ENCODE measurements around the gene TFDP2. TPM values are rescaled to one million over a fixed set of nuclear protein-coding genes. Genes with fewer than 3 reads are reported as not detected.
"Not testable (repeated sequence)": the region's sequence is repeated elsewhere in the genome, so short reads cannot be mapped to it uniquely, and the experiment has no call there.

Gene TFDP2
- total RNA-seq, 2 experiments from 2014 or later: 27.4 to 27.8 TPM

- intact Hi-C loops (cut with micrococcal nuclease): no loop called here
- Mint-ChIP-seq H3K27me3 (no peaks in the 10 kb centered on the region), H3K4me1 (ENCODE audit: low read depth) (no peaks in the 10 kb centered on the region), H3K36me3 (ENCODE audit: low read depth) (no peaks in the 10 kb centered on the region), H3K4me3 (no peak overlapping the region), H3K27ac (no peak overlapping the region), H3K9me3 (no peaks in the 10 kb centered on the region)
- ChIA-PET CTCF (no interaction called here), POLR2A (no interaction called here)
- TF ChIP-seq CTCF (IDR thresholded peaks at IDR 0.05): no peak
- ATAC-seq (no peak), DNase-seq (no peak)
Observed at GRCh38 chr3:141994856-141995255, 154.5 kb downstream of the TFDP2 start.

GRCh38 chr3:141992512-141992911 is 156.8 kb downstream of the TFDP2 start:
- Mint-ChIP-seq H3K27me3 (no peaks in the 10 kb centered on the region), H3K4me1 (ENCODE audit: low read depth) (no peaks in the 10 kb centered on the region), H3K4me3 (no peak overlapping the region), H3K27ac (no peak overlapping the region), H3K9me3 (no peaks in the 10 kb centered on the region), H3K36me3 (ENCODE audit: low read depth) (no peaks in the 10 kb centered on the region)
- ChIA-PET CTCF (no interaction called here), POLR2A (no interaction called here)
- TF ChIP-seq CTCF (IDR thresholded peaks at IDR 0.05): no peak
- intact Hi-C loops (cut with micrococcal nuclease): no loop called here
- ATAC-seq (no peak), DNase-seq (no peak)

GRCh38 chr3:141986548-141987107 is 162.7 kb downstream of the TFDP2 start:
- POLR2A ChIA-PET: no interaction called here
- ATAC-seq (no peak), DNase-seq (no peak)
- H3K9me3 Mint-ChIP-seq: no peaks in the 10 kb centered on the region
- H3K27ac Mint-ChIP-seq: no peak overlapping the region
- intact Hi-C loops (cut with micrococcal nuclease): no loop called here
- no peaks in the 10 kb centered on the region for H3K4me1 Mint-ChIP-seq (ENCODE audit: low read depth)
- H3K27me3 Mint-ChIP-seq: no peaks in the 10 kb centered on the region
- CTCF ChIA-PET: no interaction called here
- H3K4me3 Mint-ChIP-seq: no peak overlapping the region
- TF ChIP-seq CTCF (IDR thresholded peaks at IDR 0.05): no peak
- peaks cover 2% of the 10 kb centered on the region for H3K36me3 Mint-ChIP-seq (ENCODE audit: low read depth)

GRCh38 chr3:141981084-141981483 is 168.3 kb downstream of the TFDP2 start:
- TF ChIP-seq CTCF (IDR thresholded peaks at IDR 0.05): no peak
- H3K4me1 Mint-ChIP-seq (ENCODE audit: low read depth): no peaks in the 10 kb centered on the region
- H3K9me3 Mint-ChIP-seq: no peaks in the 10 kb centered on the region
- CTCF ChIA-PET: interaction anchor here (0.6 kb wide), 1 partner anchor 29 kb away, joined by 4 read pairs; no protein-coding TSS in a partner anchor
- peaks cover 4% of the 10 kb centered on the region for H3K36me3 Mint-ChIP-seq (ENCODE audit: low read depth)
- no peak for ATAC-seq
- no peak overlapping the region for H3K27ac Mint-ChIP-seq
- intact Hi-C loops (cut with micrococcal nuclease): no loop called here
- H3K27me3 Mint-ChIP-seq: no peaks in the 10 kb centered on the region
- no peak overlapping the region for H3K4me3 Mint-ChIP-seq
- POLR2A ChIA-PET: no interaction called here
- DNase-seq: no peak

- Mint-ChIP-seq H3K27me3 (no peaks in the 10 kb centered on the region), H3K27ac (no peak overlapping the region), H3K36me3 (ENCODE audit: low read depth) (peaks cover 2% of the 10 kb centered on the region), H3K4me3 (no peak overlapping the region), H3K9me3 (no peaks in the 10 kb centered on the region), H3K4me1 (ENCODE audit: low read depth) (no peaks in the 10 kb centered on the region)
- no peak for TF ChIP-seq CTCF (IDR thresholded peaks at IDR 0.05)
- ATAC-seq: no peak
- ChIA-PET CTCF (no interaction called here), POLR2A (no interaction called here)
- intact Hi-C loops (cut with micrococcal nuclease): no loop called here
- no peak for DNase-seq
Observed at GRCh38 chr3:141979050-141979671, 170.2 kb downstream of the TFDP2 start.

GRCh38 chr3:141974777-141975176 is 174.6 kb downstream of the TFDP2 start:
- H3K9me3 Mint-ChIP-seq, H3K27ac Mint-ChIP-seq, POLR2A ChIA-PET: not testable (repeated sequence)

More at GRCh38 chr3:141974777-141975176, 174.6 kb downstream of the TFDP2 start:
- CTCF ChIA-PET; DNase-seq; intact Hi-C loops (cut with micrococcal nuclease); H3K4me3 Mint-ChIP-seq; ATAC-seq; H3K27me3 Mint-ChIP-seq; H3K4me1 Mint-ChIP-seq (ENCODE audit: low read depth); H3K36me3 Mint-ChIP-seq (ENCODE audit: low read depth): not testable (repeated sequence)

Data from activated CD8-positive, alpha-beta T cell treated with anti-CD3 and anti-CD28 coated beads for 36 hours (primary cell).